ENCODE measurements around the gene SMYD2.

The SMYD2 gene

DNA sequence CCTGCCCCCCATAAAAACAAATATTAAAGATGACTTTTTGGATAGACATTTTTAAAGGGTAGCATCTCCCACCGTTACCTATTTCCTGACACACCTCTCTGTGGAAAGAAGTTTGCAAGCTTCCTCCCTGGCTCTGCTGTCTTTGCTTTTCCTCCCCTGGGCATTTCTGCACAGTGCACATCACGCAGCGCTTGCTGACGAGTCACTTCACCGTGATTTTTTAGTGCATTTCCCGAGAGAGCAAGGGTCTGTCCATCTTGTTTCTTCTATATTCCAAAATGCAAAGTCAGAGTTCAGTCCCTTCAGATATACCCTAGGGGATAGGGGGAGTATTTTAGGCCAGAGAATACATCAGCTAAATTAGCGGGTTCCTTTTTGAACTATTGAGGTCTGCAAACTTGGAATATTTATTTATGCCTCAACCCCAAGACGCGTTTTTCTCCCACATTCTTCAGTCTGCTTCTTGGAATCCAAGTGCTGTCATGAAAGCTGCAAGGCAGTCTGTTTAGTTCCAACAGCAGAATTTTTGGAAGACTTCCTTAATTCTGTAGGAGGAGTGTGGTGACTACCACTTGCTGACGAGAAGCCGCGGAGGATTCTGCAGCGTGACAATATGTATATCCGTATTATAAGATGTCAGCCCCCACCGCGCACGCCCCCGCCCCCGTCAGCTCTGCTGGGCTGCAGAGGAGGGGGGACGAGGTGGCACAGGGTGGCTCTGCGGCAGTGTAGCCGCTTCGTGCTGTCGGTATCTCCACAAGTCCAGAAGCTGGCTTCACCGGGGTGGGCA lies 22.4 kb downstream of the SMYD2 start:
- no peak for DNase-seq

DNA sequence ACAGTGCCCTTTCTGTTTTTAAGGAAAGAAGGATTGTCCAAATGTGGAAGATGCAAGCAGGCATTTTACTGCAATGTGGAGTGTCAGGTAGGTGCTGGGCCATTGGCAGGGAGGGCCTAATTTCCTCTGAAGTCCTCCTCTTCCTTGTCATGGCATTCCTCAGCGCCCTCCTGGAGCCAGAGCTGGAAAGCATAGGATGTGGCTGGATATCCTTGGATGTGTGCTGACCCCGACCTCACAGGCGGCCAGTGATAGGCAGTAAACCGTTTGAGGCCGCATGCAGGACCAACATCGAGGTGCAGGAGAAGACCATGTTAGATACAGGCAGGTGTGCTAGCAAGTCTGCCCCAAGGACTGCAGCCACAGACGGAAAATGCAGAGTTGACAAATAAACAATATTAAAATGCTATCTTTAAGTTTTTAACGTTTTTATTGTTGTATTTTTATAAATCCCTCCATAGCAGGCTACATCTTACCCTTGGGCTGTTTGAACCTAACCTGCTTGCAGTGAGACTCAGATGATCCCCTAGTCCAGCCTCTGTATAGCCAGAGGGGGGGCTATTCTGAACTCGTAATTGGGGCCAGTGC lies 24.3 kb downstream of the SMYD2 start:
- DNase-seq = no peak

DNA sequence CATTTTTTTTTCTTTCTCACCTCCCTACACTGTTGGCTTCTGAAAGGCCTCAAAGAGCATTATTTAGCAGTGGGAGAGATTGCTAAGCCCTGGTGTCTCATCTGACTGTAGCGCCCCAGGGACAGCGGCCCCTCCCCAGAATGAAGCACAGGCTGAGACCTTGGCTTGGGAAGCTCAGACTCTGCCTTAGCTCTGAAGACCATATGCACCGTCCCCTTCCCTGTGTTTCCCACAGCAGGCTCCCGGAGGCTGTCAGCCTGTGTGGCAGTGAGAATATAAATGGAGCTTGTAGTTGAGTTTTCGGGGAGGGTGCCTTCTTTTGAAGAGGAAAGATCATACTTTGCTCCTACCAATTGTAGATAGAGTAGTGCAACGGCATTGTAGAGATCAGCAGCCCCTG lies 25.3 kb downstream of the SMYD2 start:
- DNase-seq = no peak

DNA sequence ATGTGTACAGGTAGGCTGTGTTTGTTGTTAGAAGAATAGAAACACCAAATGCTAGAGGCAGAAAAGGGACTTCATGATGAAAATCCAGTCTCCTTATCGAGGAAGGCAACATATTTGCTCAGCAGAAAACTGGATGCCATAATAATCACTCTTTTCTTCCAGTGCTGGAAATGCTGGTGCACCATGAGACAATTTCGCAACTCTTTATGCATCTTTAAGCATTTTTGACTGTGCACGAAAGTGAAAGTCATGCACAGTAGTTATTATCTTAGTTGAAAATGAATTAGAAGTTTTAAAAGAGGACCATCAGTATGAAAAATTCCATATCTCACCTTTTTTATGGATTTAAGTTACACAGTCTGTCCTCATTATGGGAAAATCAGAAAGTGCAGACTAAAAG lies 29.1 kb downstream of the SMYD2 start:
- no peak for DNase-seq

DNA sequence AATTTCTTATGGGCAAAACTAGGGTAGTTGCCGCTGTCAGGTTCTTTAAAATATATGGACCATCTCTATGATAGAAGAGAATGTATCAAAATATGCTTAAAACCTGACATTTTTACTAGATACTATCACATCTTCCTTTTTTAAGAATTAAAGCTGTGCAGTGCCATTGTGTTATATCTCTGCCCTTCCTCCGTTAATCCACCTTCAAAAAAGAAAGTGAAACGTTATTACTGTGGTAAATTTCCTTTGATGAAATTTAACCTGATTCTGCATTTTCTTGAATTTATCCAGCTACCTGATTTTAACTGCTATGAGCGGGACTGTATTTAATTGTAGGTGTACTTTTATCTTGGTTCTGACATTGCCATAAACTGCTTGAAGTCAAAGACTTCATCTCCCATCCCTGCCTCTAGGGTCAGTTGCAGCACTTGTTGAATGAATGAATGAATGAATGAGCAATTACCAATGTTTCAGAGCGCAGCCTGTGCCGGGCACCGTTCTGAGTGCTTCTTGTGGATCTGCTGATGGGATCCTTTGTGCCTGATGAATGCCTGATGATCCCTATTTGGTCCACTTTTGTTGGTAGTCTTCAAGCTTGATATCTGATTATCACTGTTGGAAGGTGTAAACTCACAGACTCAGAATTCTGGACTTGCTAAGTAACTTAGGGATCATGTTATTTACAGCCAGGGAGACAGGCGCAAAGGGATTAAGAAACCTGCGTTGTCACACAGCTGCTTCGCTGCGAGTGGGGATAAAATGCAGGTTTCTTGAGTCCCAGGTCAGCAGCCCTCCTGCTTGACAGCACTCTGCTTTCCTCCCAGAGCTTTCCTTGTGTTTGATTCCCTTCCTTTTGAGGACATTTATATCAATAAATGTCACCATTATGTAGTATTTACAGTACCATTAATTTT lies 30.1 kb downstream of the SMYD2 start:
- DNase-seq = no peak

DNA sequence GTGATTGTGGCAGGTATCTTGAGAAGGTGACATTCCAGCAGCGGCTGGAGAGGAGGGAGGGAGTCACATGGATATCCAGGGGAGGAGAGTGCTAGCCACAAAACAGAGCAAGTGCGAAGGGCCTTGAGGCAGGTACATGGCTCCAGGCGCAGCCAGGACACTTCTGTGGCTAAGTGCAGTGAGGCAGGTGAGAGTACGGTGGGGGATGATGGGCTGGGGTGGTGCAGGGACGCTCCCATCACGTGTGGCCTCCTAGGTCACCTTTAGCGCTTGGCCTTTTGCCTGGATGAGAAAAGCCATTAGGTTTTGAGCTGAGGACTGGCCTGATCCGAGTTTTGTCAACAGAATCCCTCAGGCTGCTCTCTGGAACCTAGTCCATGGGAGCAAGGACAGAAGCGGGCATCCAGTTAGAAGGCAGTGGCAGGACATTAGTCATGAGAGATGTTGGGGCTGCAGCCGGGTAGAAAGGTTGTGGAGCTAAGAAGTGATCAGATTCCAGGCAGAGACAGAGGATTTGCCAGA lies 31.6 kb downstream of the SMYD2 start:
- DNase-seq = no peak

DNA sequence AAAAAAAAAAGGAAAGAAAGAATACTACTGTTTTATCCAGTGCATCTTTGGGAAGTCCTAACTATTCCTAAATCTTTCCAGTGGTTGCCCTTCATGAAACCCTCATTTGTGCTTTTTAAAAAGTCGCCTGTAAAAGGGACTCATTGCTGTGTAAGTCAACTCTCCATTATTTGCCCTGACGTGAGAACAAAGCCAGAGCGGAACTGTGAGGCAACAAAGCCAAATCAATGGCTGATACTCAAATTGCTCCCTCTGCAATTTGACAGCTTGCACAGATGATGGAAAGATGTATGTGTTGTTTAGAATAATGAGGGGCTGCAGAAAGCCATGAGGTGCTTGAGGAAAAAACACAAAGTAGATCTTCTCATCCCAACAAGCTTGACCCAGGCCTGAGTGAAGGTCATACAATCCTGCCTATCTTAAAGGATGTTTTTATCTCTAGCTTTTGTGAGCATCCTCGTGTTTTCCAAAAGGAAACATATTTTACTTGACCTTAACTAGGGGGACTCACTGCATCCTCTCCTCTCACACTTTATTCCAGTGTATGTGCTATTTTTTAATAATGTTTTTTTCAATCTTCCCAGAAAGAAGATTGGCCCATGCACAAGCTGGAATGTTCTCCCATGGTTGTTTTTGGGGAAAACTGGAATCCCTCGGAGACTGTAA lies 33.4 kb downstream of the SMYD2 start:
- no peak for DNase-seq

DNA sequence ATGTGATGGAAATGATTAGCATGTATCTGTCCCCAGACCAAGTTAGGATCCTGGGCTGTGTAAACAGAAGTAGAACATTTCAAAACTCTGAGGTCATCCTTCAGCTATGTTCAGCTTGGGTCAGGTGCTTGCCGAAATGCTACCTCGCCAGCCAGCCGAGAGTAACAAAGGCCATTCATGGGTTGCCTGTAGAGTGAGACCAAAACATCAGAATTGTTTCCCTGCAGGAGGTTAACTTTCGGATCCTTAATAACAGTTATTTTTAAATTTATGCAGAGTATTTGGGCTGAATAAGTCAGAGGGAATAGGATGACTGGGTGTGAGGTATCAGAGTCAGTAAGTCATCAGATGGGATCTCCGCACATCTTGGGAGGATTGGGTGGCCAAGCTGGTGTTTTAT lies 35.6 kb downstream of the SMYD2 start:
- peak; percentile 54 for DNase-seq

DNA sequence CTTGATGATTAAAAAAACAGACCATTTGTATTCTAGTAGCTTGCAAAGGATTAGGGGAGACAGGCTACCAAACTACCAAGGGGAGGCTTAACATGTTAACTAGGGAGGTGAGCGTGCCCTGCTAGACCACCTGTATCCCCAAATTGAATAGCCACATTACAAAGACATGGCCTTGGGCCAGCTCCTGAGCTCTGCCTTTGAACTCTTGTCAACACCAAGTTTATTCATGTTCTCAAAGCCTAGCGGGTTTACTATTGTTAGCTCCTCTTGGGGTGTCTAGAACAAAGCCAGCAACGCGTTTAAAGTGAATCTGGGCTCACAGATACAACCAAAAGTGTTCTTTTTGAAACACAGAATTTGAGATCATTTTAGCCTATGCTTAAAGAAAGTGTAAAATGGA lies 36.3 kb downstream of the SMYD2 start:
- no peak for DNase-seq

DNA sequence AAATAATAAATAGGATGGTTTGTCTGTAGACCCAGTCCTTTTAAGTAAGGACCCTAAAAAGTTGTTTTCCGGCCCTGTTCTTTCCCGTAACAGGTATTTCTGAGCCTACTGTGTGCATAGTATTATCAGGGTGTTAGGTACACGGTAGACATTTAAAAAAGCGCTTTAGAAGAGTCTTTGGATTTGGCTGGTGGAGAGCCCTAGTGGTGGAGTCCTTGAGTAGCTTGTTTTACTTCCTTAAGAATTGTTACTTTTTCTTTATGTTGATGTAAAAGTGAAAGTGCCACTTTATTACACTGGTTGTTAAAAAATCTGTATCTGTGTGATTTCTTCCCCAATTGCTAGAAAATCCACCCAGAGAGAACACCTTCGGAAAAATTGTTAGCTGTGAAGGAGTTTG lies 36.8 kb downstream of the SMYD2 start:
- DNase-seq = no peak

DNA sequence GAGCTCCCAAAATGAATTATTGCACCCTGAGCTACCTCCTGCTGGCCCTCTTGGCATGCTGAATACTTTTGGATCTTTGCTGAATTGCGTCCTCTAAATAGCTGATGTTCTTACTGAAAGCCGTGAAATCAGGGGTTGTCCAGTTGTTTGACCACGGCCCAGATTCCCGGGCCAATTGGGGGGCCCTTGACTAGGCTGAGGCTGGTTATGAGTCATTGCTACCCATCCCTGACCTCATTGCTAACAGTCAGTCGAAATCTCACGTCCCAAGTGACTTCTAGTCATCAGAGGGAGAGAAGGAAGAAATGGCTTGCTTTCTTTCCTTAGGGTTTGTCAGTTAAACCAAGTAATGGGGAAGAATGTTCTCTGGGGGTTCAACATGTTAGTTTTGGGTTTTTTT lies 37.4 kb downstream of the SMYD2 start:
- peak; percentile 68 for DNase-seq

DNA sequence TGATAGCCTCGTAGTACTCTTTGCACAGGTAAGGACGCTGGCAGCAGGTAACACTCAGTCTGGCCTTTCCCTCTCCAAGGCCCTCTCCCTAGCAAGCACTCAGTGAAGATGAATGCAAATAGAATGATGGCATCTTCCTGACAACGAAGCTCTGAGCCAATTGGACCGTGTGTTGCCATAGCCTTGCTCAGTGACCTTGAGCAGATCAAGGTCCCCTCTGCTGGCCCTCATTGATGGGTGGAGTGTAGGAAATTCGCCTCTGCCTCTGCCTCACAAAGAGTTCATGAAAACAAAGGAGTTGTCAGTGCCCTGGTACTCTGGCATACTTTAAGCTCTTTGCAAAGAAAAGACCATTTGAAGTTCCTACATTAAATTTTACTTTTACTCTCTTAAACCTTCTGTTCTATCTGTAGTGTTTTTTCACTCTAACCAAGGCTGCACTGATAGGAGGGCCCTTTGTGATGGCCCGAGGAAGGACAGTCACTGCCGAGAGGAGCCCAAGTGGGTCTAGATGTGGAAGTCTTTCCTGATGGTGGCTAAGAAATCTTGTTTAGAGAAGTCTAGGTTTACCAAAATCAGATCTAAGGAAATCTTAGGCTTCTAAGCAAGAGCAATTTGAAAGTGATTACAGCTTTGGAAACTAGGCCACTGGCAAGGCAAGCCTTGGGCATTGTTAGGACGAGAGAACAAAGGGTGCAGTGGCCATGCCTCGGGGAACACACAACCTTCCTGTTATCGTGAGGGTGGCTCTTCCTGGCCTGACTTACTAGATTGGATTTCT lies 38.2 kb downstream of the SMYD2 start:
- DNase-seq = no peak

DNA sequence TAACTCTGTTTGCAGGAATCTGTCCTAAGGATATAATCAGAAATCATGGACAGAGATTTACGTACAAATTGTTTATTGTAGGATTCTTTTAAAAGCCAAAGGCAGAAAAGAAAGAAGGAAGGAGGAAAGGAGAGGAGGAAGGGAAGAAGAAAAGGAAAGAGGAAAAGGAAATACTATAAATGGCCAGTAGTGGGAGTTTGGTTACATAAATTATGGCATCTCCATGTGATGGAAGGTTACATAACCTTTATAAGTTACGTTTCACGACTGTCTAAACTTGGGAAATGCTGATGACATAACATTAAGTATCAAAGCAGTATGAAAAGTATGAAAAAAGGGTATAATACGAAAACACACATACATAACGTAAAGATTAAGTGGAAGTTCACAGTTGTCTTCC lies 39.0 kb downstream of the SMYD2 start:
- DNase-seq = no peak

DNA sequence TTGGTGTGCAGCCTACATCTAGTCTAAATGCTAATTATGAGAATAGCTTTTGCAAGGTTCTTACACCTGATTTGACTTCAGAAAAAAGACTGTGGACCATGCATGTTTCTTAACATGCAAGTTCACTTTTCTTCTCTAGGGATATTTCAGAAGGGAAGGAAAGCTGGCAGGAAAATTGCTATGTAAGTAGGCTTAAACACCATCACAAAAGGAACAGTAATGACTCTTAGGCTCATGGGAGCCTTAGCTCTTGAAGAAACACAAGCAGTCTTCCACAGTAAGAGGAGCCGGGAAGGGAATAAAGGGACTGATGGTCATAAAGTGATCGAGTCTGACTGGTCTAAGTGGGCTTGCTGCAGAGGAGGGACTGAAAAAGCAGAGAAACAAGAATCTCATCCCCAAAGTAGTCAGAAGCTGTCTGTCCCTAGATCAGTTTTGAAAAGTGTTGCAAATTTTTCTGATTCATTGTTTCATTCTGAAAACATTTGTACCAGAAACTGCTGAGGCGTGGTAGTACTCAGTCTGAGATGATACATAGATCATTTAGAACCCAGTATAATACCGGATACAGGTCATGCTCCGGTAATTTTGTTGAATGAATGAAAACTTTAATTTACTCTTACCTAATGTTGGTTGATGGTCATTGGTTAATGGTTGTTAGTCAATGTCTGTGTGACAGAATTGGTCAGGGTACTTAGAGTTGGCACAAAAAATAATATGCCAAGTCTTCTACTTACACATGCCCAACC lies 40.9 kb downstream of the SMYD2 start:
- DNase-seq = no peak

DNA sequence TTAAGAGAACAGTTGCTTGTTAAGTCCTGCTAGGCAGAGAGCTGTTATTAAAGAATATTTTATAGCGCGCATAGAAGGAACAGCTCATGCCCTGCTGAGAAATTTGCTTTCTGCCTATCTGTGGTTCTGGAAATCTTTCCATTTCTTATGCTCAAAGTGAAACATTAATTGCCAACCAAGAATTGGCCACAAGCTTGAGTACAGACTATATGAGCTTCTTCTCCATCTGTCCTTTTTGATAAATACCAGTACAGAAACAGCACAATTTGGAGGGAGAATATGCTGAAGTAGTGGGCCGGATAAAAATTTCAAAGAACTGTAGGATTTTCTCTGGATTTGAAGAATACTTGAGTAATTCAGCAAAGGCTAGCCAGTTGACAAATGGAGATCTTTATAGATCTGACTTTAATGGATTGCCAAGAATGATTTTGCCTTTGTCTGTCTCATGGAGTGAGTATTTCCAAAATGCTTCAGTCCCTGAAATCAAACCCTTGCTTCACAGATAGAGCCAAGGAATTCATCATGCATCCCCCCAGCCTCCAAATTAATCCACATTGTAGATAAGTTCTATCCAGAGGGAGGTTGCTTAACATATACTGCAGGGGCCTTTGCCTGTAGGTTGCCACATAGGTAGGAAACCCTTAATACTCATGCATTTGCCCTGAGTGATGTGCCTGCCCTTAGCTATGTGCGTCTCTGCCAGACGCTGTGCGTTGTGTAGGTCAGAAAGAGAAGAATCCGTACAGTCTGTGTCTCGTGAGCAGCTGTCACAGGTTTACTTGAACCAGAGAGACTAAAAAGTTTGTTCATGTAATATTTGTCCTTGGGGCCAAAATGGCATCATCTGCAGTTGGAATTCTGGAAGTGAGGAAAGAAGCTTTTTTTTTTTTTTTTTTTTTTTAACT lies 44.2 kb downstream of the SMYD2 start:
- DNase-seq = no peak

DNA sequence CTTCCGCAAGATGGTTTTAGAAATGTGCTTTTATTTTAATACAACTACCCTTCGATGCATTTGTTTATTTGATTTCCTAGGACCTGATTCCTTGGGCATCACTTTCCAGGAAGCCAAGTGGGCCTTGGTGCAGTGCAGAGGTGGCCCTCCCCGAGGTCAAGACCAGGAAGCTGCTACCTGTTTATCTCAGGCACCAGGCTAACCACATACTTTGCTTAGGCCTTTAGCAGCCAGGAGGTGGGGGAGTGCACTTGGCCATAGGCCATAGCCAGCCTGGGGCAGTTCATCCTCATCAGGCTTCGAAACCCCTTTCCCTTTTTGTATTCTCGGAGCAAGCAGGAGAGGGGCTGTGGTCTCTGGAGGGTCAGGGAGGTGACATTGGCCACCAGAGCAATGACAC lies 45.4 kb downstream of the SMYD2 start:
- DNase-seq = no peak

DNA sequence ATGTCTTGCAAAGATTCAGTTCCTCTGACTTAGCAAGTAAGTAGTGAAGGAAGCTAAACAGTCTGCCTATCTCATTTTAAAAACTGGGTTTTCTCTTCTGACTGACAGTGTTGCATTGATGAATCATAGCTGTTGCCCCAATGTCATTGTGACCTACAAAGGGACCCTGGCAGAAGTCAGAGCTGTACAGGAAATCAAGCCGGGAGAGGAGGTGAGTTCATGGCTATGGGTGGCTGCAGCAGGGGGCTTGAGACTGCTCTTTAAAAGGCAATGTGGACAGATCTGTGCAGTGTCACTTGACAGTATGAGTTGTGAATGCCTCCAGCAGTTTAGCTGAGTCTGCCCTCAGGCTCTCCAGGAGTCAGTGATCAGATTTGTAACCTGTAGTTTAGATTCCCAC lies 46.6 kb downstream of the SMYD2 start:
- DNase-seq = no peak

DNA sequence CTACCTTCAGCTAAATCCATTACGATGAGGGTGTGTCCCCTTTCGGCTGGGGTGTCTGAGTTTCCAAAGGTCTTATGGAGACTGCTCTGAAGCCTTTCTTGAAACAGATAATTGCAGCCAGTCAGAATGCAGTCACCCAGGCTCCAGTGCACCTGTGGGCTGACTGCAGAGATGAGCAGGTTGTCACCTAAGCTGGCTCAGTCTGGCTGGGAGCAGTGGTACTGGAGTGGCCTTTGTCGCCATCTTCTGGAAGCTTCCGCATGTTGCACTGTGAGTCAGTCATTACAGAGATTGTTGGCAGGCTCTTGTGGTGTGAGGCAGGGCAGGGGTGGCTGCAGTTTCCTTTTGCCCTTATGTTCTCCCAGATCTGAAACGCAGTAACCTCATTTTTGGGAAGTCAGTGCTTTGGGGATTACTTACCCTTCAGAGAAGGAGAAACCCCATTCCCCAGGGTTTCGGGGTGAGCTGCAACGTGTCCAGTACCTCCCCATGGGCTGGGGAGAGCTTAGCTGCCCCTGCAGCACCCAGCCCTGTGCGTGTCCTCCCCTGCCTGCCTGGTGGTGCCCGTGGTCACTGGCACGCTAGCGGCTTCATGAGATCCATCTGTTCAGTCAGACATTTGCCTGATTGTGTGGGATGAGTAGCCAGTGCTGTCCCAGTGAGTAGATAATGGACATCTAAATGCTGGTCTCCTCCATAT lies 48.0 kb downstream of the SMYD2 start:
- peak; percentile 74 for DNase-seq

DNA sequence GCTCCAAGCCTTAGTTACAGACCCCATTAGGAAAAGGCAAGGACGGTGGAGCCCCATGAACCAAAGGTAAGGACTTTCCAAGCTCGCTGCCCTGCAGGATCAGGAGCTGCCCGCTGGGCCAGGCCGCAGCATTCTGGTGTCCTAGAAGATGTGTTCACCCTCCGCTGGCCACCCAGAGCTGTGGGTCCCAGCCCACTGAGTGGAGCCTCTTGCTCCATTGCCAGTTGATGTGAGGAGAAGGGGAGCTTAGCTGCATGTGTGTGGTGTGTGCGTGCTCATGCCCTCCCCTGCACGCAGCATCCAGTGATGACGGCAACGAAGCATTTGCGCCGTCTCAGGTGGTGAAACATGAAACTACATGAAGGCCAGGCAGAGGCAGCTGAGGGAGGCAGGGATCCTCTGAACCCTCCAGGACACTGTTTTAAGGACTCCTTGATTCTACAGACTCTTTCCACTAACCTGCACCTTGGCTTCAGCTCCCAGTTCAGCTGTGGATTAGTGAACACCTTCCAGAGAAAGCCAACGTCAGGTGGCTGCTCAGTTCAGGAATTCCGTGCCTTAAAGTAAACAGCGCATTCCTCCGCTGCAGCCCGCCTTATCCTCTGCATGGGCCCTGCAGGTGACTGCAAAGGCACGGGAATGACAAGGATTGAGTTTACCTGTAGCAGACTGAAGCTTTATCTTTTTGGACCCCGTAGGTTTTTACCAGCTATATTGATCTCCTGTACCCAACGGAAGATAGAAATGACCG lies 48.7 kb downstream of the SMYD2 start:
- no peak for DNase-seq

All from fibroblast of skin of right biceps (primary cell).